Measurements from ENCODE around the gene MCRIP1.

Gene MCRIP1

GRCh38 chr17:81802856-81803643 is 30.0 kb downstream of the MCRIP1 start:
- DNase-seq, result no peak

- no peak for DNase-seq
Measured at GRCh38 chr17:81802048-81802758, 30.9 kb downstream of the MCRIP1 start.

DNA sequence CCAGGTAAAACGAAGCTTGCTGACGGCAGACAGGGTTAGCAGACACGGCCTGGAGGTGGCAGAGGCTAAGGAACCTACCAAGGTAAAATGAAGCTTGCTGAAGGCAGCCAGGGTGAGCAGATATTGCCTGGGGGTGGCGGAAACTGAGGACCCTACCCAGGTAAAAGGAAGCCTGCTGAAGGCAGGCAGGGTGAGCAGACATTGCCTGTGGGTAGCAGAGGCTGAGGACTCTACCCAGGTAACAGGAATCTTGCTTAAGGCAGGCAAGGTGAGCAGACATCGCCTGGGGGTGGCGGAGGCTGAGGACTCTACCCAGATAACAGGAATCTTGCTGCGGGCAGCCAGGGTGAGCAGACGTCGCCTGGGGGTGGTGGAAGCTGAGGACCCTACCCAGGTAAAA is 31.8 kb downstream of the MCRIP1 start:
- DNase-seq, result no peak

DNA sequence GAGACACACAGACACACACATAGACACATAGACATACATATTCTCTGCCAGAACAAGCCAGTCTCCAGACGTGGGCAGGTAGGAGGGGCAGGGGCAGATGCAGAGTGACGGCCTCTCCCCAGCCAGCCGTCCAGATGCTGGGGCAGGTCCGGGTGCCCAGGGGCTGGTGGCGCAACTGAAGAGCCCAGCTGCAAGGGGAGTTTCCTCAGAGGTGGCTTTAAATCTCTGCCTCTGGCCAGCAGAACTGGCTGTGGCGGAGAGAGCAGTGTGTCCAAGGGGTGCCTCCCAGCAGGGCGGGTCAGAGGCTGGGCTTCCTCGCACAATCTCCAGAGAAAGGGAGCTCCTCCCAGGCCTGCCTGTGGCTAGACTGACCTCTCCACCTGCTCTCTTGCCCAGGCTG is 38.6 kb downstream of the MCRIP1 start:
- no peak for DNase-seq

DNA sequence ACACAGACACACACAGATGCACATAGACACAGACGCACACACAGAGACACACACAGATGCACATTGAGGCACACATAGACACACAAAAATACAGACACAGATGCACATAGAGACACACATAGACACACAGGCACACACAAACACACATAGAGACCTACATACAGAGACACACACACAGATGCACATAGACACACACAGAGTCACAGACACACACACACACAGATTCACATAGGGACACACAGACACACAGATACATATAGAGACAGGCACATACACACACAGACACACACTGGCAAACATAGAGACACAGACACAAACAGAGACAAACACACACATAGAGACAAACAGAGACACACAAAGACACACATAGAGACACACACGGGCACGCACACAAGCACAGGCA is 39.0 kb downstream of the MCRIP1 start:
- DNase-seq, result no peak

- DNase-seq, result no peak
Measured at GRCh38 chr17:81792675-81793615, 40.1 kb downstream of the MCRIP1 start.
